ENCODE results near the gene IFRD2. TPM values are rescaled to one million over a fixed set of nuclear protein-coding genes. Genes with fewer than 3 reads are reported as not detected.
A peak's percentile ranks its signal among the peaks of the same experiment; 100 is the strongest.

Gene IFRD2
- total RNA-seq, 1 donor from 2014 or later, result 231 TPM

DNA sequence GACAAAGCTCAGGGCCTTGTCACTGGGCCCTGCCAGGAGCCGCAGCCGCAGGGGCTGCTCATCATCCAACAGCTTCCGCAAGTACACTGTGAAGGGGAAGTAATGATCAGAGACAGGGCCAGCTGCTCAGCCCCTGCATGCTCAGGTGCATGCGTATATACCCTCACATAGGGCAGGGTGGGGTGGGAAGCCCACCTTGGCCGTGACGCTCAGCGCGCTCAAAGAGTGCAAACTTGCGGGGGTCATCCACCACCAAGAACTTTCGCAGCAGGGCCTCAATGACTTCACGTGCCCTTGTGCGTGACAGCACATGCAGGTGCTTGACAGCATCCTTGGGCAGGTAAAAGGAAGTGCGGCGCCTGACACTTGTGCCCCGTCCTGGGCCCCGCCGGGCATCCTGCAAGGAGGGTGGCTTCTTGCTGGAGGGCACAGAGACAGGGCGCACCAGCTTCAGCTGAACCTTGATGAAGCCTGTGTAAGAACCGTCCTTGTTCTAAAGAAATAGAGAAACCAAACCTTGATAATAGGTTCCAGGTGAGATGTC, 39.2 kb upstream of the IFRD2 start:
- peaks cover 16 to 48% of the 10 kb centered on the region in 2 donors for H3K4me1 ChIP-seq
- no peak overlapping the region for H3K4me3 ChIP-seq
- peaks cover 28 to 33% of the 10 kb centered on the region in 2 donors for H3K36me3 ChIP-seq
- no peak overlapping the region for H3K27ac ChIP-seq
- no peaks in the 10 kb centered on the region for H3K9me3 ChIP-seq
- TF ChIP-seq, protein P1, sequence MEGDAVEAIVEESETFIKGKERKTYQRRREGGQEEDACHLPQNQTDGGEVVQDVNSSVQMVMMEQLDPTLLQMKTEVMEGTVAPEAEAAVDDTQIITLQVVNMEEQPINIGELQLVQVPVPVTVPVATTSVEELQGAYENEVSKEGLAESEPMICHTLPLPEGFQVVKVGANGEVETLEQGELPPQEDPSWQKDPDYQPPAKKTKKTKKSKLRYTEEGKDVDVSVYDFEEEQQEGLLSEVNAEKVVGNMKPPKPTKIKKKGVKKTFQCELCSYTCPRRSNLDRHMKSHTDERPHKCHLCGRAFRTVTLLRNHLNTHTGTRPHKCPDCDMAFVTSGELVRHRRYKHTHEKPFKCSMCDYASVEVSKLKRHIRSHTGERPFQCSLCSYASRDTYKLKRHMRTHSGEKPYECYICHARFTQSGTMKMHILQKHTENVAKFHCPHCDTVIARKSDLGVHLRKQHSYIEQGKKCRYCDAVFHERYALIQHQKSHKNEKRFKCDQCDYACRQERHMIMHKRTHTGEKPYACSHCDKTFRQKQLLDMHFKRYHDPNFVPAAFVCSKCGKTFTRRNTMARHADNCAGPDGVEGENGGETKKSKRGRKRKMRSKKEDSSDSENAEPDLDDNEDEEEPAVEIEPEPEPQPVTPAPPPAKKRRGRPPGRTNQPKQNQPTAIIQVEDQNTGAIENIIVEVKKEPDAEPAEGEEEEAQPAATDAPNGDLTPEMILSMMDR (IDR thresholded peaks at IDR 0.05), result no peak
- intact Hi-C loops (cut with DNase I), result no loop called here
- H3K27me3 ChIP-seq, result no peaks in the 10 kb centered on the region
- DNase-seq (ENCODE audit: low spot score in 2 of 2), result no peak

DNA sequence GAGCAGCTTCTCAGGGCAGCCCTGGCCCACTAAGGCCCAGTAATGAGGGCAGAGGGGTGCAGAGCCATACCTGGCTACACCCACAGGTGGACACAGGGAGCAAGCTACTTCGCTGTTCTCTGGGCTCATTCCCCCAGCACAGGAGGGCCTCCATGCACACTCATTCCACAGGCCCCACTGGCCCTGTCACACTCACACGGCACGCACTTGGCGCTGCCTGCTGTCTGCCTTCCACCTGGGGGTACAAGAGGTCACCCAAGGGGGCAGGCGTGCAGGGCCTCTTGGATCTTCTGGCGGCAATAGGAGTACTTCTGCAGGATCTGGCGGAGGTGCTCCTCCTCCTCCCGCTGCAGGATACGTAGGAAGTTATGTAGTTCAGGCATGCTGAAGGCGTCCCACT, 38.1 kb upstream of the IFRD2 start:
- peaks cover 14 to 37% of the 10 kb centered on the region in 2 donors for H3K4me1 ChIP-seq
- no peak overlapping the region for H3K4me3 ChIP-seq
- no peak for DNase-seq (ENCODE audit: low spot score in 2 of 2)
- H3K27me3 ChIP-seq, result no peaks in the 10 kb centered on the region
- H3K9me3 ChIP-seq, result no peaks in the 10 kb centered on the region
- intact Hi-C loops (cut with DNase I), result no loop called here
- peaks cover 28 to 43% of the 10 kb centered on the region in 2 donors for H3K36me3 ChIP-seq
- TF ChIP-seq, protein P1 (IDR thresholded peaks at IDR 0.05), result no peak
- H3K27ac ChIP-seq, result no peak overlapping the region

DNA sequence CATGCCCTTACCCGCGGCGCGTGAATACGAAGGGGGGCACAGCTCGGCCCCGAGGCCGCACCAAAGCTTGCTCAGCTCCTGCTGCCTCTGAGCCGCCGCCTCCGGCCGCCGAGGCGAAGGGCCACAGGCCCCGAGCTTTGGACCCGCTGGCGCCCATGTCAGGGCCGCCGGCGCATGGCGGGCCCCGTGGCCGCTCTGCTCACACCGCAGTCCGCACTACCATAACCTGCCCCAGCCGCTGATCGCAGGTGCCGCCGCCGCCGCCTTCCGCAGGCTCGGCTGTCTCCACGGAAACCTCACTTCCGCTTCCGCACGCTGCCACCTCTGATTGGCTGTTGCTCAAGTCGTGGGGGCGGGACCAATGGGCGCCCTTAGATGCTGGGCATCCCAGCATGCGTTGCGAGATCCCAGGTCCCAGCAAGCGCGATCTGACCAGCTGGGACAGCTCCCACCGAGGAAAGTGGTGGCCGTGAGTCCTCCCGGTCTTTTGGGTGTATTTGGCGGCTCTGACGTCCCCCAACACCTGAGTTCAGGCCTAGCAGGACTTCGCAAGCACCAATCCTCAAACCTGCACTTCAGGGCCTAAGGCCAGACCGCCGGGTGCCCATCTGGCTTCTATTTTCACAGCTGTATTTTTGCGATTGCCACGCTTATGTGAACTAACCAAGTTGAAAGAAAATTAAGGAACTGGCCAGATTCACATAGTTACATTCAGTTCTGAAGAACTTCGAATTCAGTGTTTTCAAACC, 35.9 kb upstream of the IFRD2 start, which contains the start of gene TUSC2:
Gene TUSC2 (minus strand): TSS at position 281 of the 749 bp plus-strand sequence. CDS start 124 bp downstream, at position 157.
- H3K27ac ChIP-seq, result peak within 1 kb of the TSS; percentile 84 to 89
- H3K4me1 ChIP-seq, result peaks cover 5 to 16% of the 10 kb centered on the region in 2 donors
- H3K27me3 ChIP-seq, result no peaks in the 10 kb centered on the region
- DNase-seq (ENCODE audit: low spot score in 2 of 2), result peak; percentile 90 to 99
- intact Hi-C loops (cut with DNase I), result loop anchor here (2.0 kb wide), 1 partner anchor 67 kb away; no protein-coding TSS in a partner anchor
- peaks cover 28 to 48% of the 10 kb centered on the region in 2 donors for H3K36me3 ChIP-seq
- H3K9me3 ChIP-seq, result no peaks in the 10 kb centered on the region
- TF ChIP-seq, protein P1 (IDR thresholded peaks at IDR 0.05), result no peak
- peak within 1 kb of the TSS; percentile 81 to 95 for H3K4me3 ChIP-seq

DNA sequence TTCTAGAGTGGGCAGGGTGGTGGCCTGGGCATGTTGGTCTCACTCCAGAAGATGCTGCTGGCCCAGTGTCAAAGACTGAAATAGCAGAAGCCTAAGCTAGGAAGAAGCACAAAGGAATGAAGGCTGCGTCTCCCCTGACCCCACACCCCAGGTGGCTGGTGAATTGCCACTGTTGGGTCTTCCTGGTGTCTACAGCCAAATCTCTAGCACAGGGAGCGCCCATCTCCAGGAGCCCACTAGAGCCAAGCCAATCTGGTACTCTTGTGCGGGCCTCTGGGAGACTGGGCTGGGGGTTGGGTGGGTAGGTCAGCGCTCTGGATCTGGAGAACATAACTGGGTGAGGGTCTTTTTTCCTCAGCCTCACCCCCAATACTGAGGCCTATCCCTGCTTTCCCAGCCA, 34.9 kb upstream of the IFRD2 start:
- Histone ChIP-seq H3K27me3 (no peaks in the 10 kb centered on the region), H3K4me1 (peaks cover 5 to 20% of the 10 kb centered on the region in 2 donors), H3K4me3 (peak overlapping the region; percentile 81 to 95), H3K9me3 (no peaks in the 10 kb centered on the region), H3K36me3 (peaks cover 28 to 44% of the 10 kb centered on the region in 2 donors), H3K27ac (peak overlapping the region; percentile 84 to 89)
- no peak for DNase-seq (ENCODE audit: low spot score in 2 of 2)
- TF ChIP-seq, protein P1 (IDR thresholded peaks at IDR 0.05), result no peak
- intact Hi-C loops (cut with DNase I), result no loop called here

DNA sequence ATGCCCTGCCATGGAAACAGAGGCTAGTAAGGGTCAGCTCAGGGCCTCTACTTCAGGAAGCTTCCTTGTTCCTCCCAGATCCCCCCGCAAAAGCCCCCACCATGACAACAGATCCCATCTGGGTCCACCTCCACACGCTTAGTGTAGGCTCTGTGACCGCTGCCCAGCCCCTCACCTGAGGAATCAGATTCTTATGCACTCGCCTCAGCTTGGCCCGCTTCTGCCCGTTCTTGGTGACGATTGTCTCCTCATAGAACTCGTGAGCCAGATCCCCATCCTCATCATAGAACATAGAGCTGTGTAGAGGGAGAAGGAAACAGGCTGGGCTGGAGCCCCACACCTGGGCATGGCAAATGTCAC, 33.9 kb upstream of the IFRD2 start:
- Histone ChIP-seq H3K27ac (no peak overlapping the region), H3K4me3 (no peak overlapping the region), H3K36me3 (peaks cover 18 to 34% of the 10 kb centered on the region in 2 donors), H3K27me3 (no peaks in the 10 kb centered on the region), H3K9me3 (no peaks in the 10 kb centered on the region), H3K4me1 (peaks cover 5 to 23% of the 10 kb centered on the region in 2 donors)
- intact Hi-C loops (cut with DNase I), result no loop called here
- no peak for DNase-seq (ENCODE audit: low spot score in 2 of 2)
- TF ChIP-seq, protein P1 (IDR thresholded peaks at IDR 0.05), result no peak

Measured in ascending aorta (tissue), 2 donors.